Glutamatergic neuron (in vitro differentiated cells): ENCODE results near the gene RALGPS1. TPM values are rescaled to one million over a fixed set of nuclear protein-coding genes. Genes with fewer than 3 reads are reported as not detected.
A peak's percentile ranks its signal among the peaks of the same experiment; 100 is the strongest.

Source experiments
- DNase-seq: peaks from one replicate; pipeline ENCODE4 v3.0.0; 2022
- H3K27ac Mint-ChIP-seq: one replicate; pipeline ENCODE4 v1.8.0; 2020; ENCODE audit warnings: mild to moderate bottlenecking, mixed read lengths, inconsistent platforms; ENCODE audit not compliant: unreplicated experiment
- H3K27me3 Mint-ChIP-seq: one replicate; pipeline ENCODE4 v1.8.0; 2020; ENCODE audit warnings: mild to moderate bottlenecking, moderate library complexity, mixed read lengths, inconsistent platforms; ENCODE audit not compliant: unreplicated experiment
- H3K36me3 Mint-ChIP-seq: one replicate; pipeline ENCODE4 v1.8.0; 2020; ENCODE audit warnings: mild to moderate bottlenecking, mixed read lengths, inconsistent platforms; ENCODE audit not compliant: unreplicated experiment
- H3K4me1 Mint-ChIP-seq: one replicate; pipeline ENCODE4 v1.8.0; 2020; ENCODE audit warnings: mild to moderate bottlenecking, low read depth, mixed read lengths, inconsistent platforms; ENCODE audit not compliant: unreplicated experiment
- H3K4me3 Mint-ChIP-seq: one replicate; pipeline ENCODE4 v1.8.0; 2020; ENCODE audit warnings: mild to moderate bottlenecking, mixed read lengths, inconsistent platforms; ENCODE audit not compliant: unreplicated experiment
- H3K9me3 Mint-ChIP-seq: one replicate; pipeline ENCODE4 v1.8.0; 2020; ENCODE audit warnings: mild to moderate bottlenecking, moderate library complexity, mixed read lengths, inconsistent platforms; ENCODE audit not compliant: unreplicated experiment
- total RNA-seq: library from RNA; stranded (reverse); fragmentation: NEBNext Ultra II Directional; extraction: Animal tissue kit (Norgen Biotek cat#: 25700); gene quantifications from one replicate; pipeline ENCODE4 v1.2.1, GENCODE V29; 2021; ENCODE audit not compliant: unreplicated experiment
- TF ChIP-seq, protein P1 (sequence below): fragments of 200-600 bp; sonication (generic); IDR thresholded peaks from one replicate; pipeline ENCODE4 v1.5.0; 2021; ENCODE audit not compliant: partially characterized antibody, unreplicated experiment

The RALGPS1 gene
- total RNA-seq, 1 donor from 2014 or later, result 23.8 TPM

DNA sequence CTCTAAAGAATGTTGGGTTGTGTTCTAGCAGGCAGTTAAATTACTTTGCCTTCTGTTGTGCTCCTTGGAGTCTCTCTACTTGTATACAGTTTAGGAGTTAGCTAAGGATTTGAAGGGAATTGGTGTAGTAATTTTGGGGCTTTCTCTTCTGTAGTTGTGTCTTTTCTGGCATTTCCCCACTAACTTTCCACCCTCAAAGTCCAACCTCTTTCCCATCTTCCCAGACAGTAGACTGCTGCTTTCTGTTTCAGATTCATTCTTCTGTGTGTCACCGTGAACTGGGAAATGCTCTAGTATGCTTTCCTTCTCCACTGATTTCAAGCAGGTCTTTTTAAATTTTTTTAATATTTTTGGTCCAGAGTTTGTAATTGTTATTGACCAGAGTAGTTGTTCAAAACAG, 212.4 kb downstream of the RALGPS1 start:
- no peak for DNase-seq
- H3K4me3 Mint-ChIP-seq, result no peak overlapping the region
- peaks cover 12% of the 10 kb centered on the region for H3K27me3 Mint-ChIP-seq
- no peaks in the 10 kb centered on the region for H3K36me3 Mint-ChIP-seq
- H3K4me1 Mint-ChIP-seq, result peaks cover 50% of the 10 kb centered on the region
- H3K27ac Mint-ChIP-seq, result no peak overlapping the region
- H3K9me3 Mint-ChIP-seq, result peaks cover 17% of the 10 kb centered on the region
- TF ChIP-seq, protein P1, sequence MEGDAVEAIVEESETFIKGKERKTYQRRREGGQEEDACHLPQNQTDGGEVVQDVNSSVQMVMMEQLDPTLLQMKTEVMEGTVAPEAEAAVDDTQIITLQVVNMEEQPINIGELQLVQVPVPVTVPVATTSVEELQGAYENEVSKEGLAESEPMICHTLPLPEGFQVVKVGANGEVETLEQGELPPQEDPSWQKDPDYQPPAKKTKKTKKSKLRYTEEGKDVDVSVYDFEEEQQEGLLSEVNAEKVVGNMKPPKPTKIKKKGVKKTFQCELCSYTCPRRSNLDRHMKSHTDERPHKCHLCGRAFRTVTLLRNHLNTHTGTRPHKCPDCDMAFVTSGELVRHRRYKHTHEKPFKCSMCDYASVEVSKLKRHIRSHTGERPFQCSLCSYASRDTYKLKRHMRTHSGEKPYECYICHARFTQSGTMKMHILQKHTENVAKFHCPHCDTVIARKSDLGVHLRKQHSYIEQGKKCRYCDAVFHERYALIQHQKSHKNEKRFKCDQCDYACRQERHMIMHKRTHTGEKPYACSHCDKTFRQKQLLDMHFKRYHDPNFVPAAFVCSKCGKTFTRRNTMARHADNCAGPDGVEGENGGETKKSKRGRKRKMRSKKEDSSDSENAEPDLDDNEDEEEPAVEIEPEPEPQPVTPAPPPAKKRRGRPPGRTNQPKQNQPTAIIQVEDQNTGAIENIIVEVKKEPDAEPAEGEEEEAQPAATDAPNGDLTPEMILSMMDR, result no peak

DNA sequence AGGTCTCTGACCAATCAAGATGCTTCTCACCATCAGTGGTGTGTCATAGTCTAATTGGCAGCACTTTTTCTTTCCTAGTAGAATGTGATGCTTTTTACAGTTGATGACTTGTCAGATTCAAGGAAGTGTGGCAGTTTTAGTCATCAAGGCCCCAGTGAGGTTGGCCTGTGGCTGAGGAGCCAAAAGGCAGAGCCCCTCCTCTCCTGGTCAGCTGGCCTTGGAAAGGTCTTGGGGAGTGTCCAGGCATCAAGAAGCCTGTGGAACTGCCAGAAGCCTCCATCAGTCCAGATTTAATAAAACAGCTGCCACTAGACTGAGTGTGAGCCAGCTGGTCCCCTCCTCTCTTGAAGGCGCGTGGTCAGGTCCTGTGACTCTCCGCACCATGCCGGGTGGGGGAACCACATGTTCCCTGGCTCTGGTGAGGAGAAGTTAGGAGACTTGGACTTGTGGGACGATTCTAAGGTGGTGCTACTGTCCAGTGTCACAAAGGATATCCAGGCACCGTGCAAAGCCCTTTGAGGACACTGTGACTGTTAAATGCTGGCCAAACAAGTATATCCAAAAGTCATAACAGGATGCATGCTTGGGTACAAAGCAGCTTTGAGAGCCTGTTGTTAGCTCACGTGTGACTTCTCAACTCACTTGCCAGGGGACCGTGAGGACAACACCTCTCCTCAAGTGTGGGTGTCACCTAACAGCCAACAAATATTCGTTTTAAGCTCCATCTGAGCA, 213.9 kb downstream of the RALGPS1 start:
- Mint-ChIP-seq H3K27me3 (peaks cover 12% of the 10 kb centered on the region), H3K9me3 (peaks cover 17% of the 10 kb centered on the region), H3K27ac (peak overlapping the region; percentile 80), H3K4me1 (peaks cover 56% of the 10 kb centered on the region), H3K36me3 (no peaks in the 10 kb centered on the region), H3K4me3 (no peak overlapping the region)
- no peak for DNase-seq
- TF ChIP-seq, protein P1, result no peak

DNA sequence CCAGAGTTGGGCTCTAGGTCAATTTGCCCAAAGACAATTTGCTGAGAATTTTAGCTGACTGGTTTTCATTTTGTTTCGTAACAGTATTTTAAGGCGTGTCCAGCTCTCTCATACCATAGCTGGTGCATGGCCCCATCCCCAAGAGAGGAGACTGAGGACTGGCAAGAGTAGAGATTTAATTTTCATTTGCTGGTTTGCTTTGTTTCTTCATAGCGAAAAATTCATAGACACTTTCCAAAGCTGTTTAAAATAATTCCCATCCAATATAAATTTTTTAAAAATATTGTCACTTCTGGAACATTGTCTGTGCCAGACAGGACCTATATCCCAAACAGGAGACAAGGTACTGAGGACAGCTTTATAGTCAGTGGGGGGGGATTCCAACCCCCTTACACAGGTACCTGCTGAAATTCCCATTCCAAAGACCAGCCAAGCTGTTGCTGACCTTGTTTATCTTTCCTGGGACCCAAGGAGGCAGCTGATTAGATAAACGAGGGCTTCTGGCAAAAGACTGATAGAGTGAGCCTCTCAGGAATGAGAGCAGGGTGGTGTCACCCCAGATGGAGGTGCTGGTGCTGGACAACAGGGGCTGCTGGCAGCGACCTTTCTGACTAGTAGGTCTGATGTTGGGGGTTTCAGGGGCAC, 214.6 kb downstream of the RALGPS1 start:
- H3K27ac Mint-ChIP-seq, result peak overlapping the region; percentile 80
- H3K27me3 Mint-ChIP-seq, result peaks cover 17% of the 10 kb centered on the region
- H3K9me3 Mint-ChIP-seq, result peaks cover 17% of the 10 kb centered on the region
- H3K4me3 Mint-ChIP-seq, result no peak overlapping the region
- TF ChIP-seq, protein P1, result no peak
- H3K4me1 Mint-ChIP-seq, result peaks cover 59% of the 10 kb centered on the region
- DNase-seq, result no peak
- H3K36me3 Mint-ChIP-seq, result no peaks in the 10 kb centered on the region

DNA sequence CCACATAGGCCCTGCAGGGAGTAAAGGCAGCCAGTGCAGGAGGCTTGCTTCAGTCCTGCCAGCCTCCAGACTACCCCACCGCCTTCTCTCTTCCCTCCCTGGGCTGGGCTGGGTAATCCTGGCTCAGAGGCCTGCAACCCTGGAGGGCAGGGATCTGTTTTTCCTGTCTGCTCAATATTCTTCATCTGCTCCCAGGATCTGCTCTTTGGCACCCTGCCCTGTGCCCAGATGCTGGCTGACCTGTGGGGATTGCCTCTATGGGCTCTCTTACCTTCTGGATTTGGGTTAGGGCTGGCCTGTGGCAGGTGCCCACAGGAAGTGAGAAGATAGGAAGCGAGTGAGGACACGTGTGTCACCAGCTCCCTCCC, 215.1 kb downstream of the RALGPS1 start:
- H3K36me3 Mint-ChIP-seq, result no peaks in the 10 kb centered on the region
- TF ChIP-seq, protein P1, result no peak
- no peak for DNase-seq
- H3K9me3 Mint-ChIP-seq, result peaks cover 14% of the 10 kb centered on the region
- H3K4me1 Mint-ChIP-seq, result peaks cover 60% of the 10 kb centered on the region
- H3K27me3 Mint-ChIP-seq, result peaks cover 14% of the 10 kb centered on the region
- no peak overlapping the region for H3K4me3 Mint-ChIP-seq
- peak overlapping the region; percentile 99 for H3K27ac Mint-ChIP-seq

DNA sequence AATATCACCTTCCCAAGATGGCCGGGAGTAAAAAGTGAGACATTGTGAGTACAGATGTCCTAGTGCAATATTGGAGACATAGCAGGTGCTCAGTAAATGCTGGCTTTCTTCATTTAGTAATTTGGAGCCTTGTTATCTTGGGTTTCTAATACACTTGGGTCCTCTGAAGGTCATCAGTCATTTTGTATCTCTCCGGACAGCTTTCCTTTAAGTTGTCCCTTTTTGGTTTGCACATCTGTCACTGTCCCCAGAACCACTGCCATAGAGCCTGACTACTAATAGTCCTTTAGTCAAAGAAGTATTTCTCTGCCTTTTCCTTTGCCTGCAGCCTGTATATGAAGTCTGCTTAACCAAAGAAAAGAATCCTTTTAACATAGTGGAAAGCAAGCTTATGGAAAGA, 215.7 kb downstream of the RALGPS1 start:
- TF ChIP-seq, protein P1, result no peak
- Mint-ChIP-seq H3K4me3 (peak overlapping the region; percentile 17), H3K36me3 (no peaks in the 10 kb centered on the region), H3K9me3 (peaks cover 14% of the 10 kb centered on the region), H3K27me3 (peaks cover 14% of the 10 kb centered on the region), H3K27ac (peak overlapping the region; percentile 99), H3K4me1 (peaks cover 60% of the 10 kb centered on the region)
- DNase-seq, result no peak
